NCI-H1930 (cell line): ENCODE data around the gene ABCB8.

Experiments used
- DNase-seq, 2 experiments: peaks; one replicate each; lab custom pipeline; 2025; lab: John Stamatoyannopoulos, UW

The ABCB8 gene

GRCh38 chr7:151057989-151058780 is 29.9 kb downstream of the ABCB8 start:
- DNase-seq, result peak; percentile 100

- DNase-seq, result no peak
These were observed 30.6 kb downstream of the ABCB8 start for GRCh38 chr7:151058781-151059366.

- peak; percentile 60 to 87 for DNase-seq
These were observed 31.3 kb downstream of the ABCB8 start, which contains the start of gene SLC4A2 for GRCh38 chr7:151059367-151060112. TSS of gene SLC4A2 (plus strand) at chr7:151059589. CDS start at chr7:151061988, 2,399 bp downstream.

GRCh38 chr7:151060113-151060415 is 31.8 kb downstream of the ABCB8 start:
- no peak for DNase-seq

- no peak for DNase-seq
These were observed 32.4 kb downstream of the ABCB8 start for GRCh38 chr7:151060416-151061212.

GRCh38 chr7:151061213-151062110 is 33.2 kb downstream of the ABCB8 start:
- no peak for DNase-seq

GRCh38 chr7:151062111-151062398 is 33.8 kb downstream of the ABCB8 start:
- no peak for DNase-seq

GRCh38 chr7:151062399-151063211 is 34.4 kb downstream of the ABCB8 start:
- DNase-seq, result no peak

- DNase-seq, result no peak
These were observed 34.9 kb downstream of the ABCB8 start for GRCh38 chr7:151063212-151063561.

- no peak for DNase-seq
These were observed 36.2 kb downstream of the ABCB8 start for GRCh38 chr7:151064454-151064853.

- no peak for DNase-seq
These were observed 36.7 kb downstream of the ABCB8 start for GRCh38 chr7:151064993-151065392.

GRCh38 chr7:151065516-151065915 is 37.3 kb downstream of the ABCB8 start:
- DNase-seq, result no peak

GRCh38 chr7:151066273-151066974 is 38.2 kb downstream of the ABCB8 start:
- no peak for DNase-seq

GRCh38 chr7:151068069-151068773 is 40.0 kb downstream of the ABCB8 start:
- no peak for DNase-seq

- DNase-seq, result no peak
These were observed 41.8 kb downstream of the ABCB8 start for GRCh38 chr7:151069841-151070573.

- no peak for DNase-seq
These were observed 42.3 kb downstream of the ABCB8 start for GRCh38 chr7:151070574-151070960.

- DNase-seq, result no peak
These were observed 43.0 kb downstream of the ABCB8 start for GRCh38 chr7:151071032-151071866.

- DNase-seq, result no peak
These were observed 45.7 kb downstream of the ABCB8 start for GRCh38 chr7:151073990-151074389.
